Measurements from ENCODE around the gene HNRNPLL. TPM values are rescaled to one million over a fixed set of nuclear protein-coding genes. Genes with fewer than 3 reads are reported as not detected.

HNRNPLL gene
- total RNA-seq, 2 donors from 2014 or later = 41.6 to 58.7 TPM

DNA sequence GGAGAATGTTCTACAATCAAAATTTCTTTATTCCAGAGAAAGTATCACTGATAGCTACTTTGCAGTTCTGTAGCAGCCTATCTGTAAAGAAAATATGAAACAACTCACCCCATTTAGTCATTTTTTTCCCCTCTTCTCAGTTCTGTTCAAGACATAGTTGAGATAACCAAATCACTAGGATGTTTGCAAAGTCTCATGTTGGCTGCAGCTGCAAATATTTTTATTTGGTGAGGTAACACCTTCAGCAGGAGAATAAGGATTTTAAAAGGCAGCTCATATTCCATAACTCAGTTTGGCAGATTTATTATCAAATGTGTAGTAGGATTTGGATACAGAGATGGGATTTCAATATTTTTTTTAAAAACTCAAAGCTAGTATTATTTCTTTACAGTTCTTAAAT is 41.0 kb downstream of the HNRNPLL start:
- TF ChIP-seq, protein P1, sequence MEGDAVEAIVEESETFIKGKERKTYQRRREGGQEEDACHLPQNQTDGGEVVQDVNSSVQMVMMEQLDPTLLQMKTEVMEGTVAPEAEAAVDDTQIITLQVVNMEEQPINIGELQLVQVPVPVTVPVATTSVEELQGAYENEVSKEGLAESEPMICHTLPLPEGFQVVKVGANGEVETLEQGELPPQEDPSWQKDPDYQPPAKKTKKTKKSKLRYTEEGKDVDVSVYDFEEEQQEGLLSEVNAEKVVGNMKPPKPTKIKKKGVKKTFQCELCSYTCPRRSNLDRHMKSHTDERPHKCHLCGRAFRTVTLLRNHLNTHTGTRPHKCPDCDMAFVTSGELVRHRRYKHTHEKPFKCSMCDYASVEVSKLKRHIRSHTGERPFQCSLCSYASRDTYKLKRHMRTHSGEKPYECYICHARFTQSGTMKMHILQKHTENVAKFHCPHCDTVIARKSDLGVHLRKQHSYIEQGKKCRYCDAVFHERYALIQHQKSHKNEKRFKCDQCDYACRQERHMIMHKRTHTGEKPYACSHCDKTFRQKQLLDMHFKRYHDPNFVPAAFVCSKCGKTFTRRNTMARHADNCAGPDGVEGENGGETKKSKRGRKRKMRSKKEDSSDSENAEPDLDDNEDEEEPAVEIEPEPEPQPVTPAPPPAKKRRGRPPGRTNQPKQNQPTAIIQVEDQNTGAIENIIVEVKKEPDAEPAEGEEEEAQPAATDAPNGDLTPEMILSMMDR (IDR thresholded peaks at IDR 0.05) = no peak
- intact Hi-C loops (cut with DNase I) = no loop called here
- no peaks in the 10 kb centered on the region for H3K36me3 ChIP-seq
- H3K27ac ChIP-seq = no peak overlapping the region
- DNase-seq = no peak
- no peaks in the 10 kb centered on the region for H3K27me3 ChIP-seq
- H3K9ac ChIP-seq (ENCODE audit: low read depth in 2 of 2, low read length in 2 of 2) = no peak overlapping the region
- H3K4me1 ChIP-seq = no peaks in the 10 kb centered on the region
- no peaks in the 10 kb centered on the region for H3K9me3 ChIP-seq
- H3K4me3 ChIP-seq = no peak overlapping the region

DNA sequence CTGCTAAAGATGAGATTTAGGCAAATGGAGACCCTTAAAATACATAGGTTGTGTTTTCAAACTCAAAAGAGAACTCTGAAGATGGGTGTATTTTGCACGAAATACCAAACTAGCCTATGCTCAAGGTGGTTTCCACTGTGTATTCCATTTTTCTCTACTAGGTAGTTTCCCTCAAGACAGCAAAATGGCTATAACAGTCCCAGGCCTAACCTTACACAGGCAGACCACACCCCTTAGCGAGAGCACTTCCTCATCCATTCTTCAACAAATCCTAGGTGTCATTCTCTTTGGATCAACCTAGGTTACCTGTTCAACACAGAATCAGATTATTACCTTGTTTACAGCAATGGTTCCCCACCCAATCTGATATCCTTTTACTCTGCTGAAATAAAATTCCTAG is 42.6 kb downstream of the HNRNPLL start:
- peak; percentile 30 for DNase-seq
- Histone ChIP-seq H3K27ac (peak overlapping the region; percentile 29), H3K36me3 (no peaks in the 10 kb centered on the region), H3K27me3 (no peaks in the 10 kb centered on the region), H3K4me3 (no peak overlapping the region), H3K9me3 (no peaks in the 10 kb centered on the region), H3K4me1 (no peaks in the 10 kb centered on the region), H3K9ac (ENCODE audit: low read depth in 2 of 2, low read length in 2 of 2) (no peak overlapping the region)
- intact Hi-C loops (cut with DNase I) = no loop called here
- TF ChIP-seq, protein P1 (IDR thresholded peaks at IDR 0.05) = no peak

DNA sequence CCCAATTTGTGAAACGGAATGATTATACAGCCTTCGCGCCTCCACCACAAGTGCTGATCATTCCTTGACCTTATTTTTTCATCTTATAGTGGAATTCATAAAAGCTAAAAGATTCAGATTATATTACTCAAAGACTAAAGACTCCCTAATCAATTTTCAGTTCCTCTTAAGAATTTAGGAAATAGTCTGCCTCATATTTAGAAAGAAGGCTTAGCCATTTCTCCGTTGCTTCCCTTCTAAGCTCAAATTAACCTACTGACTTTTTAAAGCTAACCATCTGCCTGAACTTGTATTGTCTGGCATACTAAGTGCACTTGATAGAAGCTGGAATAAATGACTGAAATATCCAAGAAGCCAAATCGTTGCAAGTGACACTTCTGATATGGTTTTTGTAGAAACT is 44.7 kb downstream of the HNRNPLL start:
- Histone ChIP-seq H3K27ac (no peak overlapping the region), H3K36me3 (no peaks in the 10 kb centered on the region), H3K4me1 (no peaks in the 10 kb centered on the region), H3K27me3 (no peaks in the 10 kb centered on the region), H3K4me3 (no peak overlapping the region), H3K9me3 (no peaks in the 10 kb centered on the region), H3K9ac (ENCODE audit: low read depth in 2 of 2, low read length in 2 of 2) (no peak overlapping the region)
- TF ChIP-seq, protein P1 (IDR thresholded peaks at IDR 0.05) = no peak
- no peak for DNase-seq
- intact Hi-C loops (cut with DNase I) = no loop called here

DNA sequence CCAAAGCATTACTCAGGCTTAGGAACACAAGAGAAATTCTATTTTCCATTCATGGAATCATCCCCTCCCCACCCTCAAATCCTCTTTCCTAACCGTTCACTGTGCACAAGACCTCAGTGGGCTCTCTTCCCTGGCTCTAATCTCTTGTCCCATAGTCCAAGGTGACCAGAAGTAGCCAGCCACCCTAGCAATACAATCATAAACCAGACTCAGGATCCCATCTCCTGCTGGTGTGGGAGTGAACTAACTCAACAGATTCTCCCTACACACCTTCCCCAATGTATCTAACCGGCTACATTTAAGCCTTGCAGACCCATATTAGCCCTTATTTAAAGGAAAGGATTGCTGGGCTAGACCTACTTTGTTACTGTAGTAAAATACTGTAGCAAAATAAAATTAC is 45.5 kb downstream of the HNRNPLL start:
- TF ChIP-seq, protein P1 (IDR thresholded peaks at IDR 0.05) = no peak
- H3K36me3 ChIP-seq = no peaks in the 10 kb centered on the region
- H3K4me1 ChIP-seq = no peaks in the 10 kb centered on the region
- intact Hi-C loops (cut with DNase I) = no loop called here
- DNase-seq = no peak
- no peaks in the 10 kb centered on the region for H3K9me3 ChIP-seq
- H3K27ac ChIP-seq = no peak overlapping the region
- H3K27me3 ChIP-seq = no peaks in the 10 kb centered on the region
- H3K9ac ChIP-seq (ENCODE audit: low read depth in 2 of 2, low read length in 2 of 2) = no peak overlapping the region
- H3K4me3 ChIP-seq = no peak overlapping the region

DNA sequence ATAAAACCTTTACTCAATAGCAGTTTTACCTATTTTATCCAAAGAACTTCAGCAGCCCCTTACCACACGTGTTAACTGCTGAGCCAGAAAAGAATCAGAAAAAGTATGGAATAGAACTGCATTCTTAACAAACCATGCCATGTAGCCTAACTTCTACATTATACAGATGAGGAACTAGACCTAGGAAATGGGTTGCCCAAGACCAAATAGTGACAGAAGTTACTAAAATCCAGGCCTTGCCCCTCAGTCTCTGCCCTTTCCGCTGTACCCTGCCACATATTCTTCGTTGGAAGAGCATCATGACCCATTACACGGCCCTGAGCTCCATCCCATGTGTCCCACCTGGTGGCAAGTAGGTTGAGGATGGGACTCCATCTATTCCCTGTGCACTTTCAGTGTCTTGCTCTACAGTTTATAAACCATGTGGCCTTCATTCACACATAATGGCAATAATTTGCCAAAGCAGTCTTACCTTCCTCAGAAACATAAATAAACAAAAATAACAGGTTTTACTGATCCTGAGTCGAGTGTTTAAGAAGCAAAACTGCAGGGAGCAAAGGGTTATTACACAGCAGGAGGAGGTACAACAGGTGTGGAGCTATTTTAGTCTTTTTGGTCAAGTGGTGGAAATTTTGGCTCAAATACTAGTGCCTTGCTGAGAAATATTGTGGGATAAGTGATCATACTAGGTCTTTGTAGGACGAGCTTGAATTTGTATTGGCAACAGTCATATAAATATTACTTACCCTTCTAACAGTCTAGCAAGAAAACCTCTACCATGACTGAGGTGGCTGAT is 46.5 kb downstream of the HNRNPLL start:
- Histone ChIP-seq H3K9me3 (no peaks in the 10 kb centered on the region), H3K4me1 (no peaks in the 10 kb centered on the region), H3K4me3 (no peak overlapping the region), H3K9ac (ENCODE audit: low read depth in 2 of 2, low read length in 2 of 2) (no peak overlapping the region), H3K36me3 (no peaks in the 10 kb centered on the region), H3K27me3 (no peaks in the 10 kb centered on the region), H3K27ac (no peak overlapping the region)
- no peak for DNase-seq
- intact Hi-C loops (cut with DNase I) = no loop called here
- TF ChIP-seq, protein P1 (IDR thresholded peaks at IDR 0.05) = no peak
